ENCODE data around the gene ARF1. TPM values are rescaled to one million over a fixed set of nuclear protein-coding genes. Genes with fewer than 3 reads are reported as not detected.

Gene ARF1
- total RNA-seq, 1 donor from 2014 or later: 393 TPM

- peak overlapping the region; percentile 60 for H3K4me3 Mint-ChIP-seq (ENCODE audit: unreplicated experiment)
Measured at GRCh38 chr1:228144193-228144992, 61.9 kb downstream of the ARF1 start.

GRCh38 chr1:228144993-228145343 is 62.5 kb downstream of the ARF1 start:
- Mint-ChIP-seq H3K36me3 (ENCODE audit: low read depth, unreplicated experiment) (peaks cover 8% of the 10 kb centered on the region), H3K27me3 (ENCODE audit: unreplicated experiment) (peaks cover 7% of the 10 kb centered on the region), H3K9me3 (ENCODE audit: unreplicated experiment) (no peaks in the 10 kb centered on the region), H3K4me1 (ENCODE audit: unreplicated experiment) (peaks cover 22% of the 10 kb centered on the region), H3K4me3 (ENCODE audit: unreplicated experiment) (no peak overlapping the region), H3K27ac (ENCODE audit: unreplicated experiment) (no peak overlapping the region)
- TF ChIP-seq, protein P1, sequence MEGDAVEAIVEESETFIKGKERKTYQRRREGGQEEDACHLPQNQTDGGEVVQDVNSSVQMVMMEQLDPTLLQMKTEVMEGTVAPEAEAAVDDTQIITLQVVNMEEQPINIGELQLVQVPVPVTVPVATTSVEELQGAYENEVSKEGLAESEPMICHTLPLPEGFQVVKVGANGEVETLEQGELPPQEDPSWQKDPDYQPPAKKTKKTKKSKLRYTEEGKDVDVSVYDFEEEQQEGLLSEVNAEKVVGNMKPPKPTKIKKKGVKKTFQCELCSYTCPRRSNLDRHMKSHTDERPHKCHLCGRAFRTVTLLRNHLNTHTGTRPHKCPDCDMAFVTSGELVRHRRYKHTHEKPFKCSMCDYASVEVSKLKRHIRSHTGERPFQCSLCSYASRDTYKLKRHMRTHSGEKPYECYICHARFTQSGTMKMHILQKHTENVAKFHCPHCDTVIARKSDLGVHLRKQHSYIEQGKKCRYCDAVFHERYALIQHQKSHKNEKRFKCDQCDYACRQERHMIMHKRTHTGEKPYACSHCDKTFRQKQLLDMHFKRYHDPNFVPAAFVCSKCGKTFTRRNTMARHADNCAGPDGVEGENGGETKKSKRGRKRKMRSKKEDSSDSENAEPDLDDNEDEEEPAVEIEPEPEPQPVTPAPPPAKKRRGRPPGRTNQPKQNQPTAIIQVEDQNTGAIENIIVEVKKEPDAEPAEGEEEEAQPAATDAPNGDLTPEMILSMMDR (IDR thresholded peaks at IDR 0.05; ENCODE audit: unreplicated experiment): no peak
- no peak for DNase-seq (ENCODE audit: low spot score)

More at GRCh38 chr1:228144193-228144992, 61.9 kb downstream of the ARF1 start:
- TF ChIP-seq, protein P1 (IDR thresholded peaks at IDR 0.05; ENCODE audit: unreplicated experiment): no peak
- Mint-ChIP-seq H3K36me3 (ENCODE audit: low read depth, unreplicated experiment) (peaks cover 8% of the 10 kb centered on the region), H3K4me1 (ENCODE audit: unreplicated experiment) (peaks cover 25% of the 10 kb centered on the region), H3K9me3 (ENCODE audit: unreplicated experiment) (no peaks in the 10 kb centered on the region), H3K27ac (ENCODE audit: unreplicated experiment) (peak overlapping the region; percentile 48), H3K27me3 (ENCODE audit: unreplicated experiment) (peaks cover 11% of the 10 kb centered on the region)
- no peak for DNase-seq (ENCODE audit: low spot score)

- TF ChIP-seq, protein P1 (IDR thresholded peaks at IDR 0.05; ENCODE audit: unreplicated experiment): no peak
- Mint-ChIP-seq H3K4me3 (ENCODE audit: unreplicated experiment) (no peak overlapping the region), H3K4me1 (ENCODE audit: unreplicated experiment) (peaks cover 22% of the 10 kb centered on the region), H3K27ac (ENCODE audit: unreplicated experiment) (no peak overlapping the region), H3K9me3 (ENCODE audit: unreplicated experiment) (no peaks in the 10 kb centered on the region), H3K27me3 (ENCODE audit: unreplicated experiment) (peaks cover 5% of the 10 kb centered on the region), H3K36me3 (ENCODE audit: low read depth, unreplicated experiment) (peaks cover 8% of the 10 kb centered on the region)
- no peak for DNase-seq (ENCODE audit: low spot score)
Measured at GRCh38 chr1:228145463-228146416, 63.2 kb downstream of the ARF1 start.

DNA sequence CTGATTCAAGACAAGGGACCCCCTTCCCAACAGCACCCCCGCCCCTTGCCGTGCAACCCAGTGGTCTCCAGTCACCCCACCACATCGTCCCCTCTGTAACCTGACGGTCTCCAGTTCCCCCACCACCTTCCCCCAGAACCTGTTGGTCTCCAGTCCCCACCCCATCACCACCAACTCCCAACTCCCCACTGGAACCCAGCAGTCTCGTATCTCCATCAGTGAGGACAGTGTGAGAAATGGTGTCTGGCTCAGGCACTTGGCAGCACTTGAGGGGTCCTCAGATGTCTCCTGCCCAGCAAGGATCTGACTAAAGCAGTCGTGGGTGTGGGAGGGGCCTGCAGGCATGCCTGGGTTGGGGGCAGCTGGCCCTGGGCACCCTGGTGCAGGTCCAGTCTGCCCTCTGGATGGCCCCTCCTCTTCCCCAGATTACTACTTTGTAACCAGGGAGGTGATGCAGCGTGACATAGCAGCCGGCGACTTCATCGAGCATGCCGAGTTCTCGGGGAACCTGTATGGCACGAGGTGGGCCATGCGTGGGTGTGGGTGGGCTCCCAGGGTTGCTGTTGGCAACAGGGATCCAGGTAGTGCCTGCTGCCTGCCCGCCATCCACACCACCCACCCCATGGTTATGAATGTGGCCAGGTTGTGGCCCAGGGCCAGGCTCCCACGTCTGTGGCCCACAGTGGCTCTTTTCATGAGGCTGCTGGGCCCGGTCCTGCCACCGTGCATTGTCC is 64.1 kb downstream of the ARF1 start:
- peaks cover 8% of the 10 kb centered on the region for H3K36me3 Mint-ChIP-seq (ENCODE audit: low read depth, unreplicated experiment)
- peaks cover 5% of the 10 kb centered on the region for H3K27me3 Mint-ChIP-seq (ENCODE audit: unreplicated experiment)
- no peak for DNase-seq (ENCODE audit: low spot score)
- no peak overlapping the region for H3K4me3 Mint-ChIP-seq (ENCODE audit: unreplicated experiment)
- no peak overlapping the region for H3K27ac Mint-ChIP-seq (ENCODE audit: unreplicated experiment)
- peaks cover 16% of the 10 kb centered on the region for H3K4me1 Mint-ChIP-seq (ENCODE audit: unreplicated experiment)
- no peaks in the 10 kb centered on the region for H3K9me3 Mint-ChIP-seq (ENCODE audit: unreplicated experiment)
- TF ChIP-seq, protein P1 (IDR thresholded peaks at IDR 0.05; ENCODE audit: unreplicated experiment): no peak

All from endothelial cell (in vitro differentiated cells).